ENCODE data around the gene ZNF208. TPM values are rescaled to one million over a fixed set of nuclear protein-coding genes. Genes with fewer than 3 reads are reported as not detected.

The ZNF208 gene
- total RNA-seq, 6 donors from 2014 or later = 0.91 to 10.6 (median 4.2) TPM

- Histone ChIP-seq H3K9me3 (peaks cover 0 to 22% (median 9%) of the 10 kb centered on the region in 4 donors), H3K4me1 (no peaks in the 10 kb centered on the region), H3K27ac (no peak overlapping the region), H3K4me3 (no peak overlapping the region), H3K27me3 (no peaks in the 10 kb centered on the region), H3K36me3 (no peaks in the 10 kb centered on the region)
- ATAC-seq (ENCODE audit: low FRiP score in 2 of 2) (no peak), DNase-seq (no peak)
- TF ChIP-seq POLR2AphosphoS5 (IDR thresholded peaks at IDR 0.05) (no peak), CTCF (IDR thresholded peaks at IDR 0.05) (no peak), POLR2A (IDR thresholded peaks at IDR 0.05) (no peak), EP300 (IDR thresholded peaks at IDR 0.05) (no peak)
- WGBS, 2 donors = 31 to 48% methylated on average over 2 of the region's 2 CpGs
Measured at GRCh38 chr19:21922276-21922675, 88.5 kb downstream of the ZNF208 start.

GRCh38 chr19:21921691-21922180 is 89.0 kb downstream of the ZNF208 start:
- DNase-seq = no peak
- H3K4me1 ChIP-seq = no peaks in the 10 kb centered on the region
- H3K9me3 ChIP-seq = peaks cover 0 to 22% (median 9%) of the 10 kb centered on the region in 4 donors
- TF ChIP-seq CTCF (IDR thresholded peaks at IDR 0.05) (no peak), POLR2A (IDR thresholded peaks at IDR 0.05) (no peak), POLR2AphosphoS5 (IDR thresholded peaks at IDR 0.05) (no peak), EP300 (IDR thresholded peaks at IDR 0.05) (no peak)
- no peak for ATAC-seq (ENCODE audit: low FRiP score in 2 of 2)
- H3K36me3 ChIP-seq = no peaks in the 10 kb centered on the region
- no peak overlapping the region for H3K4me3 ChIP-seq
- no peak overlapping the region for H3K27ac ChIP-seq
- WGBS, 2 donors = 80 to 92% methylated on average over 3 of the region's 3 CpGs
- H3K27me3 ChIP-seq = no peaks in the 10 kb centered on the region

- ATAC-seq (ENCODE audit: low FRiP score in 2 of 2) (no peak), DNase-seq (no peak)
- Histone ChIP-seq H3K9me3 (peaks cover 0 to 36% (median 1%) of the 10 kb centered on the region in 4 donors), H3K36me3 (no peaks in the 10 kb centered on the region), H3K4me1 (no peaks in the 10 kb centered on the region), H3K4me3 (no peak overlapping the region), H3K27ac (no peak overlapping the region), H3K27me3 (no peaks in the 10 kb centered on the region)
- WGBS, 2 donors = 47% methylated on average over 3 of the region's 3 CpGs; no CpG with 5 or more reads in 1 of the 2 donors
- no peak for TF ChIP-seq POLR2A (IDR thresholded peaks at IDR 0.05)
- no peak for TF ChIP-seq EP300 (IDR thresholded peaks at IDR 0.05)
- no peak for TF ChIP-seq POLR2AphosphoS5 (IDR thresholded peaks at IDR 0.05)
- no peak for TF ChIP-seq CTCF (IDR thresholded peaks at IDR 0.05)
Measured at GRCh38 chr19:21915411-21915810, 95.3 kb downstream of the ZNF208 start.

- H3K27me3 ChIP-seq = no peaks in the 10 kb centered on the region
- no peaks in the 10 kb centered on the region for H3K36me3 ChIP-seq
- ATAC-seq (ENCODE audit: low FRiP score in 2 of 2) (no peak), DNase-seq (no peak)
- peaks cover 0 to 21% (median 0%) of the 10 kb centered on the region in 4 donors for H3K9me3 ChIP-seq
- H3K27ac ChIP-seq = no peak overlapping the region
- TF ChIP-seq EP300 (IDR thresholded peaks at IDR 0.05) = no peak
- no peak for TF ChIP-seq POLR2AphosphoS5 (IDR thresholded peaks at IDR 0.05)
- TF ChIP-seq CTCF (IDR thresholded peaks at IDR 0.05) = no peak
- TF ChIP-seq POLR2A (IDR thresholded peaks at IDR 0.05) = no peak
- H3K4me1 ChIP-seq = no peaks in the 10 kb centered on the region
- 60 to 93% methylated on average over 2 of the region's 2 CpGs for WGBS, 2 donors
- no peak overlapping the region for H3K4me3 ChIP-seq
Measured at GRCh38 chr19:21912654-21913053, 98.1 kb downstream of the ZNF208 start.

GRCh38 chr19:21910318-21910717 is 100.4 kb downstream of the ZNF208 start:
- peaks cover 0 to 14% (median 0%) of the 10 kb centered on the region in 4 donors for H3K9me3 ChIP-seq
- no peak for DNase-seq
- TF ChIP-seq POLR2A (IDR thresholded peaks at IDR 0.05) (no peak), POLR2AphosphoS5 (IDR thresholded peaks at IDR 0.05) (no peak), CTCF (IDR thresholded peaks at IDR 0.05) (no peak), EP300 (IDR thresholded peaks at IDR 0.05) (no peak)
- no peak overlapping the region for H3K27ac ChIP-seq
- no peaks in the 10 kb centered on the region for H3K36me3 ChIP-seq
- 69 to 77% methylated on average over 2 of the region's 2 CpGs for WGBS, 2 donors
- H3K4me1 ChIP-seq = no peaks in the 10 kb centered on the region
- no peak for ATAC-seq (ENCODE audit: low FRiP score in 2 of 2)
- no peak overlapping the region for H3K4me3 ChIP-seq
- no peaks in the 10 kb centered on the region for H3K27me3 ChIP-seq

All from upper lobe of left lung (tissue), 6 donors.